GM12878 (cell line): Measurements from ENCODE around the gene SEMA5A. TPM values are rescaled to one million over a fixed set of nuclear protein-coding genes. Genes with fewer than 3 reads are reported as not detected.

ENCODE experiments used
- ATAC-seq: fragments of 200-7000 bp; cut with Tn5 transposase; 3 replicates; pipeline ENCODE4 v1.9.1; 2020; ENCODE audit warnings: mild to moderate bottlenecking, moderate library complexity
- BruUV-seq: library from RNA; stranded (reverse); fragments of 400-500 nt; replicated peaks from 2 replicates; lab custom pipeline; 2021; lab: Mats Ljungman, UMichigan
- CTCF ChIA-PET: fragments of 300-600 bp; sonication (Branson Sonifier 250); formaldehyde crosslinking; extraction: SDS; loops from one replicate; lab custom pipeline; 2021; ENCODE audit warnings: inconsistent platforms; lab: Yijun Ruan, JAX
- POLR2A ChIA-PET: fragments of 350-600 bp; formaldehyde crosslinking; extraction: SDS; loops from one replicate; lab custom pipeline; 2021; ENCODE audit warnings: inconsistent platforms; lab: Charles Lee
- RAD21 ChIA-PET: fragments of 300-600 bp; sonication (Branson Sonifier 250); formaldehyde crosslinking; loops from one replicate; lab custom pipeline; 2023; ENCODE audit warnings: antibody characterized with exemption; ENCODE audit not compliant: unreplicated experiment; lab: Charles Lee
- SMC1A ChIA-PET: fragments of 300-600 bp; sonication (Branson Sonifier 250); formaldehyde crosslinking; loops from one replicate; lab custom pipeline; 2023; ENCODE audit not compliant: unreplicated experiment, uncharacterized antibody; lab: Charles Lee
- DNase-seq: peaks from one replicate; pipeline ENCODE4 v3.0.0-alpha.2; 2011; ENCODE audit warnings: low read depth, low spot score
- FAIRE-seq: peaks from 3 replicates; lab custom pipeline; 2011; peaks lifted over from hg19 to GRCh38; lab: Jason Lieb, UNC
- H2AFZ ChIP-seq: 2 replicates; pipeline ENCODE4 v1.6.0; 2011; ENCODE audit warnings: low read depth, low read length, control low read depth; ENCODE audit not compliant: control insufficient read depth
- H3K27ac ChIP-seq: 2 replicates; pipeline ENCODE4 v1.5.1; 2011; ENCODE audit warnings: control low read depth; ENCODE audit not compliant: control insufficient read depth, insufficient read depth
- H3K27me3 ChIP-seq, 2 experiments: replicated peaks in 1 of 2; 2 replicates each; pipeline versions ENCODE4 v1.6.0 to v1.6.1; 2011; ENCODE audit warnings: low read length in 1 of 2; ENCODE audit not compliant: control insufficient read depth in 2 of 2, insufficient read depth in 2 of 2
- H3K36me3 ChIP-seq, 2 experiments: 2 replicates each; pipeline ENCODE4 v1.5.1; 2011; ENCODE audit warnings: low read length in 1 of 2; ENCODE audit not compliant: control insufficient read depth in 2 of 2, insufficient read depth in 2 of 2
- H3K4me1 ChIP-seq: 2 replicates; pipeline ENCODE4 v1.6.1; 2011; ENCODE audit warnings: mild to moderate bottlenecking, low read length, moderate library complexity, mixed read lengths; ENCODE audit not compliant: control insufficient read depth, insufficient read depth
- H3K4me2 ChIP-seq: 2 replicates; pipeline ENCODE4 v1.6.0; 2011; ENCODE audit warnings: control low read depth; ENCODE audit not compliant: control insufficient read depth, insufficient read depth
- H3K4me3 ChIP-seq: fragments of 200-600 bp; sonication (generic); 2 replicates; pipeline ENCODE4 v1.5.1; 2016
- H3K79me2 ChIP-seq: 2 replicates; pipeline ENCODE4 v1.6.0; 2011; ENCODE audit warnings: low read length; ENCODE audit not compliant: control insufficient read depth, insufficient read depth
- H3K9ac ChIP-seq: 2 replicates; pipeline ENCODE4 v1.8.0; 2011; ENCODE audit warnings: low read length, control low read depth, mixed read lengths; ENCODE audit not compliant: control insufficient read depth, insufficient read depth
- H3K9me3 ChIP-seq: replicated peaks from 3 replicates; pipeline ENCODE4 v1.5.1; 2011; ENCODE audit warnings: mild to moderate bottlenecking, low read length; ENCODE audit not compliant: control insufficient read depth, insufficient read depth
- H4K20me1 ChIP-seq: 2 replicates; pipeline ENCODE4 v1.6.0; 2011; ENCODE audit not compliant: control insufficient read depth, insufficient read depth
- ATF7 ChIP-seq: fragments of 450-650 bp; IDR thresholded peaks from 2 replicates; pipeline ENCODE4 v1.6.1; 2016; ENCODE audit warnings: low read depth, mild to moderate bottlenecking
- BHLHE40 ChIP-seq, 2 experiments: fragments of 450-650 bp in 1 of 2; IDR thresholded peaks; 2 replicates each; pipeline ENCODE4 v1.6.1; 2011 to 2017; ENCODE audit warnings: low read depth in 2 of 2, borderline replicate concordance in 1 of 2, improper control_type of control experiment in 1 of 2, low read length in 1 of 2, mild to moderate bottlenecking in 1 of 2
- CREM ChIP-seq: IDR thresholded peaks from 2 replicates; pipeline ENCODE4 v1.6.1; 2014; ENCODE audit warnings: antibody characterized with exemption, low read depth
- FOXK2 ChIP-seq: fragments of 450-650 bp; IDR thresholded peaks from 2 replicates; pipeline ENCODE4 v1.6.1; 2017; ENCODE audit warnings: mild to moderate bottlenecking, moderate library complexity
- IRF3 ChIP-seq: fragments of 450-650 bp; IDR thresholded peaks from 2 replicates; pipeline ENCODE4 v1.6.1; 2014; ENCODE audit warnings: mild to moderate bottlenecking
- MLLT1 ChIP-seq: fragments of 450-650 bp; IDR thresholded peaks from 2 replicates; pipeline ENCODE4 v1.6.1; 2016; ENCODE audit warnings: mild to moderate bottlenecking
- NFXL1 ChIP-seq: fragments of 450-650 bp; IDR thresholded peaks from 2 replicates; pipeline ENCODE4 v1.6.1; 2017; ENCODE audit warnings: antibody characterized with exemption, mild to moderate bottlenecking, borderline replicate concordance
- NFYA ChIP-seq: IDR thresholded peaks from 2 replicates; pipeline ENCODE4 v1.6.1; 2011; ENCODE audit warnings: low read depth, mild to moderate bottlenecking, low read length, improper control_type of control experiment, borderline replicate concordance
- SIX5 ChIP-seq: IDR thresholded peaks from 2 replicates; pipeline ENCODE4 v1.6.1; 2011; ENCODE audit warnings: mild to moderate bottlenecking, low read depth, low read length, moderate library complexity; ENCODE audit not compliant: severe bottlenecking
- SKIL ChIP-seq: fragments of 450-650 bp; IDR thresholded peaks from 2 replicates; pipeline ENCODE4 v1.6.1; 2017; ENCODE audit warnings: mild to moderate bottlenecking, low read depth, inconsistent platforms; ENCODE audit not compliant: poor library complexity, severe bottlenecking
- SMC3 ChIP-seq: IDR thresholded peaks from 2 replicates; pipeline ENCODE4 v1.6.1; 2011; ENCODE audit warnings: low read length, improper control_type of control experiment, borderline replicate concordance
- TCF3 ChIP-seq: IDR thresholded peaks from 2 replicates; pipeline ENCODE4 v1.6.1; 2012; ENCODE audit warnings: low read depth, mild to moderate bottlenecking, low read length, borderline replicate concordance; ENCODE audit not compliant: insufficient read depth
- WGBS: methylation state at CpG from one replicate; pipeline ENCODE4 v1.1.6; 2016; ENCODE audit warnings: low lambda C conversion rate; ENCODE audit not compliant: insufficient replicate concordance, insufficient coverage; ENCODE audit errors: missing lambda C conversion rate; 5-methylcytosine and 5-hydroxymethylcytosine counted together
- in situ Hi-C: fragments of 300-500 bp; cut with MboI; formaldehyde crosslinking; loops from 9 replicates; pipeline ENCODE4 v1.14.3; 2018; ENCODE audit warnings: mixed read lengths
- intact Hi-C: fragments of 100-400 bp; cut with micrococcal nuclease; formaldehyde crosslinking; loops from one replicate; pipeline ENCODE4 v1.14.2; 2022; ENCODE audit not compliant: unreplicated experiment
- polyA plus RNA-seq, 11 experiments: library from polyadenylated mRNA; depleted of rRNA in 4 of 11; unstranded in 6 of 11; stranded (reverse) in 5 of 11; fragments of >200 nt; fragmentation: Nextera tagmentation in 4 of 11; fragmentation: Illumina TruSeq in 1 of 11; extraction: Ambion mirVana in 4 of 11; extraction: Trizol in 1 of 11; gene quantifications; 1 replicate in 1 of 11; 2 replicates in 10 of 11; pipeline versions ENCODE4 v1.2.1 to v1.2.3, GENCODE V29; 2011 to 2016; ENCODE audit warnings: inconsistent platforms in 2 of 11, missing spikeins in 2 of 11, low read depth in 1 of 11
- total RNA-seq, 4 experiments: library from RNA; depleted of rRNA in 3 of 4; stranded (reverse); fragments of >200 nt in 3 of 4; fragmentation: Illumina TruSeq in 1 of 4; extraction: Trizol in 1 of 4; gene quantifications; 2 replicates each; pipeline versions ENCODE4 v1.2.1 to v1.2.3, GENCODE V29; 2013 to 2021

The SEMA5A gene
- total and polyA plus RNA-seq, 10 of the 15 experiments (the other 5 are each of a cell fraction or from before 2014, with no cell fraction given), result 0.03 to 2.4 (median 0.09) TPM; not detected in 1

- TF ChIP-seq FOXK2 (no peak), MLLT1 (no peak)
Measured at GRCh38 chr5:9089893-9090292, 456.0 kb downstream of the SEMA5A start (continued).

- in situ Hi-C loops (no loop called here), intact Hi-C loops (no loop called here)
- Histone ChIP-seq H3K27ac (no peak overlapping the region), H2AFZ (no peak overlapping the region), H3K36me3 (no peaks in the 10 kb centered on the region), H3K4me1 (no peaks in the 10 kb centered on the region), H3K4me2 (no peak overlapping the region), H4K20me1 (no peaks in the 10 kb centered on the region), H3K9ac (no peak overlapping the region), H3K27me3 (no peaks in the 10 kb centered on the region), H3K9me3 (no peaks in the 10 kb centered on the region), H3K79me2 (no peaks in the 10 kb centered on the region), H3K4me3 (no peak overlapping the region)
- BruUV-seq, result no TSS peak
- ChIA-PET CTCF (no interaction called here), RAD21 (no interaction called here), SMC1A (no interaction called here), POLR2A (no interaction called here)
- no peak for TF ChIP-seq NFXL1
- no peak for TF ChIP-seq SKIL
- no peak for TF ChIP-seq ATF7
- no peak for TF ChIP-seq CREM
- TF ChIP-seq TCF3, result no peak
- TF ChIP-seq SMC3, result no peak
- no peak for TF ChIP-seq SIX5
- no peak for TF ChIP-seq IRF3
- no peak for TF ChIP-seq BHLHE40 (IDR thresholded peaks at IDR 0.05; ENCODE audit: borderline replicate concordance in 1 of 2, low read depth in 2 of 2, low read length in 1 of 2)
- no peak for TF ChIP-seq NFYA
- ATAC-seq (no peak), DNase-seq (no peak), FAIRE-seq (no peak)
- WGBS, result 0% methylated on average over 1 of the region's 1 CpG
Measured at GRCh38 chr5:9082996-9083395, 462.9 kb downstream of the SEMA5A start.
